ENCODE data around the gene IPCEF1. TPM values are rescaled to one million over a fixed set of nuclear protein-coding genes. Genes with fewer than 3 reads are reported as not detected.

IPCEF1 gene
- total and polyA plus RNA-seq, 2 experiments from 2014 or later = not detected

DNA sequence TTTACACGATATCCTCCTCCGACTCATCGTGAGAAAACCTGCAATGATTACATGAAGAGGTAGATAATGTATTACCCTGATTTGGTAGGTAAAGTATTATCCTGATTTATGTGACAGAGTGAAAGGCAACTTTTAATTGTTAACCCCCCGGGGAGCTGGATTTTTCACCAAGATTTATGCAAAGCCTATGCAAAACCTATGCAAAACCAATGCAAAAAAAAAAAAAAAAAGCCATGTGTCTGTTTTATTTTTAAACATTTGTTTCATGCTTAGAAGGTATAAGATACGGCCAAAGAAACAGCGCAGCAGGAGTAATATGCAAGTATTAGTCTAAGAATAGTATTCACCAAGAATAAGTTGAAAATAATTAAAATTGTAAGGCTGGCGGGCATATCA lies 109.9 kb downstream of the IPCEF1 start:
- in situ Hi-C loops (cut with MboI) = no loop called here
- no peak for TF ChIP-seq EZH2phosphoT487 (IDR thresholded peaks at IDR 0.05; ENCODE audit: insufficient read depth, low read depth)
- no peak for TF ChIP-seq EZH2 (IDR thresholded peaks at IDR 0.05; ENCODE audit: insufficient read depth, poor library complexity, severe bottlenecking)
- WGBS, 2 experiments (ENCODE audit: low coverage in 1 of 2, low lambda C conversion rate in 2 of 2, missing lambda C conversion rate in 2 of 2) = 71 to 76% methylated on average over 7 of the region's 7 CpGs
- no peak overlapping the region for H2AFZ ChIP-seq
- DNase-seq = no peak
- no peaks in the 10 kb centered on the region for H3K36me3 ChIP-seq (ENCODE audit: low read depth)
- no peaks in the 10 kb centered on the region for H3F3A ChIP-seq (ENCODE audit: insufficient read depth)
- no peaks in the 10 kb centered on the region for H3K27me3 ChIP-seq (replicated peaks; ENCODE audit: insufficient read depth)
- H3K4me1 ChIP-seq (ENCODE audit: insufficient read depth) = no peaks in the 10 kb centered on the region
- H3K9ac ChIP-seq = no peak overlapping the region
- H3K4me2 ChIP-seq (ENCODE audit: unreplicated experiment) = no peak overlapping the region
- no peaks in the 10 kb centered on the region for H4K20me1 ChIP-seq (ENCODE audit: insufficient read depth)
- no peak overlapping the region for H3K4me3 ChIP-seq
- no peak overlapping the region for H3K27ac ChIP-seq
- no peaks in the 10 kb centered on the region for H3K9me3 ChIP-seq (ENCODE audit: low read depth)
- H3K79me2 ChIP-seq (ENCODE audit: insufficient read depth) = no peaks in the 10 kb centered on the region
- no peaks in the 10 kb centered on the region for H3K9me2 ChIP-seq (ENCODE audit: insufficient read depth)

DNA sequence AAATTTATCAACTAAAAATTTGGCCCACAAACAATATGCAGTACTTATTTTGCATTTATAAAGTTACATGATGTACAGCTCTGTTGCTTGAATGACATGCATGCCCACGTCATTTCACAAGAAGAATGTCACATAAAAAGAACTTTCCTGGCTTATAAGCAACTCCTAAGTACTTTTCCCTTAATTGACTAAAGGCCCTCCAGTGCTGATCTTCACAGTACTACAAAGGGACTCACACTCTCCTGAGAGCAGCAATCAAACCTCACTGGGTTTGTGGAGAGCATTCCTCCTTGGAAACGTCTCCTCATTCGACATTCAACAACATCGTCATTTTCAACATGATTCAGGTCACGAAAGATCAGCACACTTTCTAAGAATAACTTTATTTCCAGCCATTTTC lies 111.1 kb downstream of the IPCEF1 start:
- Histone ChIP-seq H3F3A (ENCODE audit: insufficient read depth) (no peaks in the 10 kb centered on the region), H3K4me2 (ENCODE audit: unreplicated experiment) (no peak overlapping the region), H4K20me1 (ENCODE audit: insufficient read depth) (no peaks in the 10 kb centered on the region), H3K4me1 (ENCODE audit: insufficient read depth) (no peaks in the 10 kb centered on the region), H3K27ac (no peak overlapping the region), H3K9me3 (ENCODE audit: low read depth) (no peaks in the 10 kb centered on the region), H3K9me2 (ENCODE audit: insufficient read depth) (no peaks in the 10 kb centered on the region), H3K9ac (no peak overlapping the region), H3K4me3 (no peak overlapping the region), H3K36me3 (ENCODE audit: low read depth) (no peaks in the 10 kb centered on the region), H2AFZ (no peak overlapping the region), H3K79me2 (ENCODE audit: insufficient read depth) (no peaks in the 10 kb centered on the region), H3K27me3 (replicated peaks; ENCODE audit: insufficient read depth) (no peaks in the 10 kb centered on the region)
- no peak for DNase-seq
- WGBS, 2 experiments (ENCODE audit: low coverage in 1 of 2, low lambda C conversion rate in 2 of 2, missing lambda C conversion rate in 2 of 2) = 57 to 59% methylated on average over 5 of the region's 5 CpGs
- in situ Hi-C loops (cut with MboI) = no loop called here
- TF ChIP-seq EZH2phosphoT487 (IDR thresholded peaks at IDR 0.05; ENCODE audit: insufficient read depth, low read depth) (no peak), EZH2 (IDR thresholded peaks at IDR 0.05; ENCODE audit: insufficient read depth, poor library complexity, severe bottlenecking) (no peak)

DNA sequence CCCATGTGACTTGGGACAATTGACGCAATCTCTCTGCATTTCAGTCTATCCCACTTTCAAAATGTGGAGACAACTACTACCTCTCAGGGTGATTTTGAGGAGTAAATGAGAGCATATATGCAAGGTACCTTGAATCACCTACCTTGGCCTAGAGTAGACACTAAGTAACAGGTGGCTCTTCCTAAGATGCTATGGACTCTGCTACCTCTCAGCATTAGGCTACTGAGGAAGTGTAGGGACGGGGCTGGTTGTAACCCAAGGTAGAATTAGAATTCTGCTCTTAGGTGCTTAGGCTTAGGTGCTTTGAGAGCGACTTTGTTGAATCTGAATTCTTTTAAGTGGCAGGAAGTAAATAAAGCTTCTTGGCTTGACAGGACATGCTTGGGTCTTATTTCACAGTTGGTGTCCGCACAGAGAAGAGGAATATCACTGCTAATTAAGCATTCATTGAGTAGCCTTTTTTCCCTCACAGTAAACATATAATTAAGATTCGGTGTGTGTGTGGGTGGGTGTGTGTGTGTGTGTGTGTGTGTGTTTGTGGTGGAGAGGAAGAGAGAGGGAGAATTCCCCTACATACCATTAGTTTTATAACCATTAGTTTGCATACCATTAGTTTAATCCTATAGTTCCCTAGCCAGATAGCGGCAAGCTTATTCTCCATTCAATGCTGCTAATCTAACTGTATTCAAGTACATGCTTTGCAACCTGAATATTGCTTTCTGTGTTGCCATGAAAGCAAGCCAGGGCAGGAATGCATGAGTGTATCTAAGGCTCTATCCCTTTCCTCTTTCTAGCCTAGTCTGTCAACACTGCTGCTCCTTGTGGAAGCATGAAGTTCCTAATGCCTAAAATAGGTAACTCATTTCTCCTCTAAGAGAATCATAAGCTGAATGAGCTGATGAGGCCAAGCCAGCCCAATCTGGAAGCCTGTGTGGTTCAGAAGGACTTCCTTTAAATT lies 112.5 kb downstream of the IPCEF1 start:
- no peak overlapping the region for H2AFZ ChIP-seq
- no peaks in the 10 kb centered on the region for H3F3A ChIP-seq (ENCODE audit: insufficient read depth)
- H3K9ac ChIP-seq = no peak overlapping the region
- in situ Hi-C loops (cut with MboI) = no loop called here
- H3K79me2 ChIP-seq (ENCODE audit: insufficient read depth) = no peaks in the 10 kb centered on the region
- 50 to 53% methylated on average over 6 of the region's 6 CpGs for WGBS, 2 experiments (ENCODE audit: low coverage in 1 of 2, low lambda C conversion rate in 2 of 2, missing lambda C conversion rate in 2 of 2)
- H3K4me2 ChIP-seq (ENCODE audit: unreplicated experiment) = no peak overlapping the region
- no peaks in the 10 kb centered on the region for H3K9me3 ChIP-seq (ENCODE audit: low read depth)
- TF ChIP-seq EZH2phosphoT487 (IDR thresholded peaks at IDR 0.05; ENCODE audit: insufficient read depth, low read depth) (no peak), EZH2 (IDR thresholded peaks at IDR 0.05; ENCODE audit: insufficient read depth, poor library complexity, severe bottlenecking) (no peak)
- no peak for DNase-seq
- H3K9me2 ChIP-seq (ENCODE audit: insufficient read depth) = no peaks in the 10 kb centered on the region
- no peak overlapping the region for H3K27ac ChIP-seq
- no peaks in the 10 kb centered on the region for H3K36me3 ChIP-seq (ENCODE audit: low read depth)
- H3K27me3 ChIP-seq (replicated peaks; ENCODE audit: insufficient read depth) = peaks cover 4% of the 10 kb centered on the region; the same call in 1 of the 2 replicates
- no peaks in the 10 kb centered on the region for H3K4me1 ChIP-seq (ENCODE audit: insufficient read depth)
- no peaks in the 10 kb centered on the region for H4K20me1 ChIP-seq (ENCODE audit: insufficient read depth)
- no peak overlapping the region for H3K4me3 ChIP-seq

DNA sequence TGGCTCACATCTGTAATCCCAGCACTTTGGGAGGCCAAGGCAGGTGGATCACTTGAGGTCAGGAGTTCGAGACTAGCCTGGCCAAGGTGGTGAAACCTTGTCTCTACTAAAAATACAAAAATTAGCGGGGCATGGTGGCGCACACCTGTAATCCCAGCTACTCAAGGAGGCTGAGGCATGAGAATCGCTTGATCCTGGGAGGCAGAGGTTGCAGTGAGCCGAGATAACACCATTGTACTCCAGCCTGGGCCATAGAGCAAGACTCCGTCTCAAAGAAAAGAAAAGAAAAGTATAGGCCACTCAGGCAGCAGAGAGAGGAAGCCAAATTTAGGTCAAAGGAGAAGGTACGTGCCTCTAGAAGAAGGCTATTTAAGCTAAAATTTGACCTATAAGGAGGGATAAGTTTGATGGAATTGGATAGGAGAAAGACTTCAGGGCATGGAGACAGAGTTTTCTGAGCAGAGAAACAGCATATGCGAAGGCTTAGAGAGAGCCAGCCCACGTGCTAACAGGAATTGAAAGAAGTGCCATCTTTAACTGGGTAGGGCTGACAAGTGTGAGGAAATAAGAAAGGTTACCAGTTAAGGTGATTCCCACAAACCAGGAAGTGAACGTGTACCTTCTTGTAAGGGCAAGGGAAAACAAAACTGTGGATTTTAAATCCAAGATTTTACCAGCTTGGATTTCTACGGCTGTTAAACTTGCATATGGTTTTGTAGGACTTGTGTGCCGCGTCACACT lies 113.8 kb downstream of the IPCEF1 start:
- Histone ChIP-seq H3K27ac (no peak overlapping the region), H3F3A (ENCODE audit: insufficient read depth) (no peaks in the 10 kb centered on the region), H3K9me2 (ENCODE audit: insufficient read depth) (no peaks in the 10 kb centered on the region), H3K4me2 (ENCODE audit: unreplicated experiment) (no peak overlapping the region), H3K79me2 (ENCODE audit: insufficient read depth) (no peaks in the 10 kb centered on the region), H3K4me3 (no peak overlapping the region), H2AFZ (no peak overlapping the region), H3K4me1 (ENCODE audit: insufficient read depth) (no peaks in the 10 kb centered on the region), H3K36me3 (ENCODE audit: low read depth) (no peaks in the 10 kb centered on the region), H4K20me1 (ENCODE audit: insufficient read depth) (no peaks in the 10 kb centered on the region), H3K9me3 (ENCODE audit: low read depth) (no peaks in the 10 kb centered on the region), H3K9ac (no peak overlapping the region), H3K27me3 (replicated peaks; ENCODE audit: insufficient read depth) (peaks cover 4% of the 10 kb centered on the region; the same call in 1 of the 2 replicates)
- 58 to 65% methylated on average over 13 of the region's 13 CpGs for WGBS, 2 experiments (ENCODE audit: low coverage in 1 of 2, low lambda C conversion rate in 2 of 2, missing lambda C conversion rate in 2 of 2)
- in situ Hi-C loops (cut with MboI) = no loop called here
- TF ChIP-seq EZH2 (IDR thresholded peaks at IDR 0.05; ENCODE audit: insufficient read depth, poor library complexity, severe bottlenecking) (no peak), EZH2phosphoT487 (IDR thresholded peaks at IDR 0.05; ENCODE audit: insufficient read depth, low read depth) (no peak)
- DNase-seq = no peak

Measured in GM23248 (cell line).